AG20443 (cell line): ENCODE measurements around the gene FMN2.

Source experiments
- DNase-seq: peaks from one replicate; pipeline ENCODE4 v3.0.0; 2012; ENCODE audit warnings: low spot score, mixed read lengths

The FMN2 gene

DNA sequence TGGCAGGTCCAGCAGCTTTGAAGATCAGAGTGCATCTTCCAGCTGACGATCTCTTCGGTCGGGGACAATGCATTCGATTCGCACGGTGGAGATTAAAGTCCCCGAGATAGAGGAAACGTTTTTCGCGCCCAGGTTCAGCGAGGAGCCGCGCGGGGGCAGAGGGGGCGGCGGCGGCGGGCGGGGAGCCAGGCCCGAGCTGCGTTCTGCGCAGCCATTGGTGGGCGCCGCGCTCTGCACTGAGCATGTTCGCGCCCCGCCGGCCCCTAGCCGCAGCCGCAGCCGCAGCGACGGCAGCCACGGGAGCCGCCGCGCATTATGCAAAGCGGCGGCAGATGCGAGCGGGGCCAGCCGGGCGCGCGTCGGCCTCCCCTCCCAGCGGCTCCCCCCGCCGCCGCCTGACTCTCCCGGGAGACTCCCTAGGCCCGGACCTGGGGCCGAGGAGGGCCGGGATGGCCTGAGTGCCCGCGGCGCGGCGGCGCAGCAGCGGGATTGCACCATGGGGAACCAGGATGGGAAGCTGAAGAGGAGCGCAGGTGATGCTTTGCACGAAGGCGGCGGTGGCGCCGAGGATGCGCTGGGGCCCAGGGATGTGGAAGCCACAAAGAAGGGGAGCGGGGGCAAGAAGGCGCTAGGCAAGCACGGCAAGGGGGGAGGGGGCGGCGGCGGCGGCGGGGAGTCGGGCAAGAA, at the start of gene FMN2:
TSS of gene FMN2 (plus strand) at position 270 of the 687 bp plus-strand sequence. CDS start at position 497, 227 bp downstream.
- peak; percentile 94 for DNase-seq

DNA sequence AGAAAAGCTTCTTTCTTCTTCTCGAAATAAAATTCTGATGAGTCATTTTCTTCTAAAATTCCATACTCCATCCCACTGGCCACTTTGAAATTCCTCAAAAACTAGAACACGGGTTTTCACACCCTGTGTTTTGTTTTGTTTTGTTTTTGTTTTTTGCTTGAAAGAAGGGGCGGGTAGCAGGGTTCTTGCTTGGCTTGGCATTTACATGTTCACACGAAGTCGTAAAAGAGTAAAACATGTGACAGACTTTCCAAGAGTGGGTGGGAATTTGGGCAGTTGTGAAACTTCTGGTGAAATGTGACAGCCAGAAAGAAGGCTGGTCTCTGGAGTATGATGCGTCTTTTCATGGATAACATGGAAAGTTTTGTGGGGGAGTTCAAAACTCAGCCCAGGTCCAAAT, 47.1 kb upstream of the FMN2 start:
- DNase-seq = peak; percentile 71

DNA sequence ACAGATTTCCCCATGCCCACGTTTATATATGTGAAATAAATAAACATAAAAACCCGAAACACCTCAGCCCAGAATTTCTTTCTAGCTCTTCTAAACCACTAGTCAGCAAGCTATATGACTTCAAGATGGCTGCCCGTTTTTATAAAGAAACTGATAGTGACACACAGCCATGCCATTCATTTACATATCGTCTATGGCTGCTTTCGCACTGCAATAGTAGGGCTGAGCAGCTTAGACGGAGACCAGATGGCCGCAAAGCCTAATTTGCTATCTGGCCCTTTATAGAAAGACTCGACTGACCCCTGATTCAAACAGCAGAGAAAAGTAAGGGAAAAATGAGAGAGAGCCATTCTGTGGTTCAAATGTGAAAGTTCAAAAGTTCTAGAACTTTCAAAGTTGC, 45.7 kb upstream of the FMN2 start:
- no peak for DNase-seq

DNA sequence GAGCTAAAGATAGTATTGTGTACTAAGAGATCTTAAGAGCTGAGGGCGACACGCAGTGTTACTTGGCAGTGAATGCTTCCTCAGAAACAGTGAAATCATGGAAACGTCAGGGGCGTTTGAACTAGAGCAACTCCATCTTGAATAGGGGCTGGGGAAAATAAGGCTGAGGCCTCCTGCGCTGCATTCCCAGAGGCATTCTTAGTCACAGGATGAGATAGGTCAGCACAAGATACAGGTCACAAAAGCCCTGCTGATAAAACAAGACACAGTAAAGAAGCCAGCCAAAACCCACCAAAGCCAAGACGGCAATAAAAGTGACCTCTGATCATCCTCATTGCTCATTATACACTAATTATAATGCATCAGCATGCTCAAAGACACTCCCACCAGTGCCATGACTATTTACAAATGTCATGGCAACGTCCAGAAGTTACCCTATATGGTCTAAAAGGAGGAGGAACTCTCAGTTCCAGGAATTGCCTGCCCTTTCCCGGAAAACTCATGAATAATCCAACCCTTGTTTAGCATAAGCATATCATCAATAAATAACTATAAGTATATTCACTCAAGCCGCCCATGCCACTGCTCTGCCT, 37.5 kb upstream of the FMN2 start:
- DNase-seq = no peak

DNA sequence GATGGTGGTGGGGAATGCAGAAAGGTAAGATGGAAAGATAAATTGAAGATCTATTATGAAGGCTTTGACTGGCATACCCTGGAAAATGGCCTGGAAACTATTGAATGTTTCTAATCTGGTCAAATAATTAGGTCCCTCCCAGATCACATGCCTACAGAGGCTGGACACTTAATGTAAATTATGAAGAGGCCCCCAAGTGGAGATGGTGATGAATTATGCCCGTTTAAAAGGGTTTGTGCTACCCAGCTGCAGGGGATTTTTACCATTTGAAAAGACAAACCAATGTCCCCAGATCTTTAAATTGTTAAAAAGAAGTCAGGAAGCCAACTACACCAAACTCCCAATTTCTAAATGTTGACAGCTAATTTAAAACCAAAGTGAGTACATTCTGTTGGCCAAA, 35.7 kb upstream of the FMN2 start:
- DNase-seq = no peak

DNA sequence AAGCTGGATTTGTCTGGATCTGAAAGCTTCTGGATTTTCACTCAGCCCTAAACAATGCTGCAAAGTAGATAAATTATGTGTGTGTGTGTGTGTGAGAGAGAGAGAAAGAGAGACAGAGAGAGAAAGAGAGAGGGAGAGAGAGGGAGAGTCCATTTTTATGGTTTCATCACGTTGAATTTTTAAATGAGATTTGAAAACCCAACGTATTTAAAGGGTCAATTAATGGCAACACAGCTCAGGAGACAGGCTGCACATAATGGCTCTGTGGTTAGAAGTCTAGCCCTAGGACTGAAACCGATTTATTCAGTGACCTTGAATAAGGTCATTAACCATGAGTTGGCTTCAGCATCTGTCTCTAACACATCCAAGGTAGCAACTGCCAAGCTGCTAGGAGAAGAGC, 35.3 kb upstream of the FMN2 start:
- DNase-seq = no peak

DNA sequence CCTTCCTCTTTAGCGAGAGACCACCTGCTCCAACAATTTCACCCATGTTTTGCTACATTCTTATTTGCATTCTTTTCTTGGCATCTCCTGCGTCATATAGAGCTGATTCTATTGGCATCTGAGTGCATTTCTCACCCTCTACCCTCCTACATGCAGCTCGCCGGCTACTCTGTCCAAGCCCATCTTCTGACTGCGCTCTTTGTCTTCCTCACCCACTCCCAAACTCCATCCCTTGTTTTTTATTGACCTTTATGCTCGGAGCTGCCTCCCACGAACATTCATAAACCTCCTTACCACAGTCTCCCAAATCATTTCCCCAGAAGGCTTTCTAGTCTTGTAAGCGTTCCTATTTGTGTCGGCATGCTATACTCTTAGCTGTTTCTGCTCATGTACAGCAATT, 33.6 kb upstream of the FMN2 start:
- no peak for DNase-seq

DNA sequence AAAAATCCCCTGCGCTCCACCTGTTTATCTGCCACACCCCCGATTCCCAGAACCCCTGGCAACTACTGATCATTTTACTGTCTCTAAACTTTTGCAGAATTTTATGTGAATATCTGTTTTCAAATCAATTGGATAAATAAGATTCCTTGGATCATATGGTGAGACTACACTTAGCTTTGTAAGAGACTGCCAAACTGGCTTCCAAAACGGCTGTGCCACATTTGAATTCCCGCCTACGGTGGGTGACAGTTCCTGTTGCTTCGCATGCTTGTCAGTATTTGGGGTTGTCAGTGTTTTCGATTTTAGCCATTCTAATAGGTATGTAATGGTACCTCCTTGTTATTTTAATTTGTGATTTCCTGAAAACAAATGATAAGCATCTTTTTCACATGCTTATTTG, 22.7 kb upstream of the FMN2 start:
- no peak for DNase-seq

DNA sequence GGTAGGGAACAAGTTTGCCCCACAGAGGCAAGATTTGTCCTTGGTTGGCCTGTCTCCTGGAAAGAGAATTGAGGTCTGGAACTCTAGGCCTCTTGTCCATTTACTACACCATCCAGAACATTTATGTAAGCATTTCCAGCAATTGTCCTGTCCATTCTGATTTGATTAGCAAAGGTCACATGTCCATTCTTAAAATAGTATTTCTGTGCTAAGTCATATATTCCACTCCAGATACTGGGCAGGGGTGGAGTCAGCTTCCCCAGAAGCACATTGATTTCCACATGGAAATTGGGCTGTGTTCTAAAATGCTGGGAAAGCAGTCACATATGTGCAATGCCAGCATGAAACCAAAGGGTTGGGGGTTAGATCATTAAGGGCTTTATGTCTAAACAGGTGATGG, 21.5 kb upstream of the FMN2 start:
- DNase-seq = peak; percentile 32

DNA sequence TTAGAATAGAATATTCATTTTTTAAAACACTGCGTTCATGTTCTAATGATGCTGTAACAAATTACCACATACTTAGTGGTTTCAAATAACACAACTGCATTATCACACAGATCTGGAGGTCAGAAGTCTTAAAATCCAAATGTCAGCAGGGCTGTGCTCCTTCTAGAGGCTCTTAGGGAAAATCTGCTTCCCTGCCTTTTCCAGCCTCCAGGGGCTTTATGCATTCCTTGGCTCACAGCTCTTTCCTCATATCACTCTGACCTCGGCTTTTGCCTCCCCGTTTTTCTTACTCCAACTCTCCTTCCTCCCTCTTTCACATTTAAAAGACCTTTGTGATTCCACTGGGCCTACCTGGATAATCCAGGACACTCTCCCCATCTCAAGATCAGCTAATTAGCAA, 18.6 kb upstream of the FMN2 start:
- peak; percentile 20 for DNase-seq

DNA sequence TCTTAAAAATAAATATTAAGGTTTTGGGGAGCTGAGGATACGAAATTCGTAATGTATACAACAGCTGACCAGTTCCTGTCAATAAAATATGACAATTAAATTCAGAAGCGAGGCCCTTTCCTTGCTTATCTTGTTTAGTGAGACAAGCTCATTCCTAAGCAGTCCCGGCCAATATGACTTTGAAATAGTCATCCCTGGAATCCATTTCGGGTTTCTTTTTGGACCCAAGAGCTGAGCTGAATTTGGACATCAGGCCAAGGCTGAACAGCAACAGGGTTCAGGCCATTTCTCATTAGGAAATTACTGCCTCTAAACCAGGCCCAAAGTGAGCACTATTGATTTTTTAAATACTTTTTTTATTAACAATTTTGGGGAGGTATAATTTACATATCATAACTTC, 17.3 kb upstream of the FMN2 start:
- DNase-seq = peak; percentile 43

DNA sequence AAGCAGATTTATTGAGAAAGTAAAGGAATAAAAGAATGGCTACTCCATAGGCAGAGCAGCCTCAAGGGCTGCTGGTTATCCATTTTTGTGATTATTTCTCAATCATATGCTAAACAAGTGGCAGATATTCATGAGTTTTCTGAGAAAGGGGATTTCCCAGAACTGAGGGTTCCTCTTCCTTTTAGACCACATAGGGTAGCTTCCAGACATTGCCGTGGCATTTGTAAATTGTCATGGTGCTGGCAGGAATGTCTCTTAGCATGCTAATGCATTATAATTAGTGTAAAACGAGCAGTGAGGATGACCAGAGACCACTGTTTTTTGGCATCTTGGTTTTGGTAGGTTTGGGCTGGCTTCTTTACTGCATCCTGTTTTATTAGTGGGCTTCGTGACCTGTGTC, 16.8 kb upstream of the FMN2 start:
- DNase-seq = no peak

DNA sequence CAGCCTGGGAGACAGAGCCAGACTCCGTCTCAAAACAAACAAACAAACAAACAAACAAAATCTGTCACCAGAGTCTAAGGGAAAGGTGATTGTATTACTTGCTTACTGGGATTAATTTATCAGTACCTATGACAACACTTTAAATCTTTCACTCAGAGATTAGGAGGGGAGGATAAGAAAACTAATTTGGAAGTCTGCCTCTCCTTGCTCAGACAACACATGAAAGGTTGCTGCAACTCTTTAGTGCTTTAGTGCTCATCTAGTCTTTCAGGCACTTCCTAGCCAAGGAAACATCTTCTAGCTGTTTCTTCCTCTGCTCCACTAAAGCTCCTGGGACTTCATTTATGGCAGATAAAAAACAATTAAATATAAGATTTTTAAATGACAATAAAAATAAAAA, 7.3 kb upstream of the FMN2 start:
- no peak for DNase-seq

DNA sequence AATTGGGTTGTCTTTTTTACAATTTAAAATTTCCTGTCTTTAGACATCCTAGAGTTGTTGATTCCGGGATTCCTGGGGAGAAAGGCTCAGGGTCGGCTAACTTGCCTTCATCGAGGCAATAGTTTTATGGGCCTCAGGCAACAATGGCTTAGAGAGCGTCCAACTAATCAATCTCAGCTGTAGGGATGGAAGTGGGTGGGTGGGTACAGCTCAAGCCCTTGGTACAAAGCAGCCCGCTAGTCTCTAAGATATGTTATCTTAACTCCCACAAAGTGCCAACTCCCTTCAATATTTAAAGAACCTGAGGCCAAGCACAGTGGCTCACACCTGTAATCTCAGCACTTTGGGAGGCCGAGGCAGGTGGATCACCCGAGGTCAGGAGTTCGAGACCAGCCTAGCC, 6.9 kb upstream of the FMN2 start:
- DNase-seq = no peak

DNA sequence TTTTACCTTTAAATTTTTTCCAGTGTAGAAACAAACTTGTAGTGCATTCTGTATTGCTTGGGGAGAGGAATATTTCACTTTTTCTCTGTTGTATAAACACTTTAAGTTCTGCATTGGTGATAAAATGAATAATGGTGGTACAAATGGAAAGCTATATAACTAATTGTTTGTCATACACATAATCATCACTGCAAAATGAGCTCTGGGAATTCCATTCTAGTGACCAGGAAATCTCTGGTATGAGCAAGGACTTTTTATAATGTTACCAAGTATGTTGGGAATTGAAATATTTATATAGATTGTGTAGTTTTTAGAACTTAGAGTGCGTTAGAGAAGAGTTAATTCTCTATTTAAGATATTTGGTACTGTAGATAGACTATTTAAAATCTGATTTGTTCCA, 5.0 kb upstream of the FMN2 start:
- DNase-seq = peak; percentile 41

DNA sequence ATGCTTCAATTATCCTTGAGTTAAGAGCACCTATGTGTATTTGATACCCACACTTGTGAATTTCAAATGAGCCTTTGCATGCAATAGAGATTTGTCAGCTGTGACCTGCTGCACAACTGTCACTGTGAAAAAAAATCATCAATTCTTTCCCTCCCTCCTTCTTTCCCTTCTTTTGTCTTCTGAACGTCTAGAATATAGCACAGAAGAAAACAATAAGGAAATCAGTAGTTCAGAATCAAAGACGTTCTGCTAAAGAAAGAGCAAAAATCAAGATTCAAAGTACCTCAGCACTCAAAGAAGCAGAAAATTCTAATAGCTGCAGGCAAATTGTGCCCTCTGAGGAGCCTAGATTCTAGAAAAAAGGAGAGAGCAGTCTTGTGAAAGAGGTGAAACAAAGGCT, 1.7 kb upstream of the FMN2 start:
- DNase-seq = no peak

DNA sequence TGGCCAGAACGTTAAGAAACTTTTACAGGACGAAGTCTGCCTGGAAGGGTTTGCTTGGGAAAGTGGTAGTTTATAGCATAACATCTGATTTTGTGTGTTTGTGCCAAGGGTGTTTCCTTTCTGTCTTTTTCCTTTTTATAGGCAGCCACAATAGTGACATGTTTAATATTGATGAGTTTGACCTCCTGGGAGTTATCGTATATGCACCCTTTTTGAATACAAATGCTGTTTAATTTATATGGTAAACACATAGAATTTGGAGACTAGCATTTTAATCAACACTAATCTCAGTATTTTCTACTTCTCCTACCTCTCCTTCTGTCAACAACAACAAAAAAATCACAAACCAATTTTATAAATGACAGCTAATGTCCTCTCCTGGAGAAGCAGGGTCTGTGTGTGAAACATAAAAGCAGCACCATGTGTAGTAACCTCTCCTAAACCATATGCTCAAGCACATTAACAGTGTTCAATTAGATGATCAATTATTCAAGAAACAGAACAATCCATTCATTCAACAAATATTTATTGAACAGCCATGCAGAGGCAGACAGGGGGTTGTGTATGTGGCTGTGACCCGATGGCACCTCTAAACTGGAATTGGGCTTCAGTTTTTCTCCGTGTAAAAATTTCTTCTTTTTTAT, 604 bp upstream of the FMN2 start:
- peak; percentile 13 for DNase-seq

DNA sequence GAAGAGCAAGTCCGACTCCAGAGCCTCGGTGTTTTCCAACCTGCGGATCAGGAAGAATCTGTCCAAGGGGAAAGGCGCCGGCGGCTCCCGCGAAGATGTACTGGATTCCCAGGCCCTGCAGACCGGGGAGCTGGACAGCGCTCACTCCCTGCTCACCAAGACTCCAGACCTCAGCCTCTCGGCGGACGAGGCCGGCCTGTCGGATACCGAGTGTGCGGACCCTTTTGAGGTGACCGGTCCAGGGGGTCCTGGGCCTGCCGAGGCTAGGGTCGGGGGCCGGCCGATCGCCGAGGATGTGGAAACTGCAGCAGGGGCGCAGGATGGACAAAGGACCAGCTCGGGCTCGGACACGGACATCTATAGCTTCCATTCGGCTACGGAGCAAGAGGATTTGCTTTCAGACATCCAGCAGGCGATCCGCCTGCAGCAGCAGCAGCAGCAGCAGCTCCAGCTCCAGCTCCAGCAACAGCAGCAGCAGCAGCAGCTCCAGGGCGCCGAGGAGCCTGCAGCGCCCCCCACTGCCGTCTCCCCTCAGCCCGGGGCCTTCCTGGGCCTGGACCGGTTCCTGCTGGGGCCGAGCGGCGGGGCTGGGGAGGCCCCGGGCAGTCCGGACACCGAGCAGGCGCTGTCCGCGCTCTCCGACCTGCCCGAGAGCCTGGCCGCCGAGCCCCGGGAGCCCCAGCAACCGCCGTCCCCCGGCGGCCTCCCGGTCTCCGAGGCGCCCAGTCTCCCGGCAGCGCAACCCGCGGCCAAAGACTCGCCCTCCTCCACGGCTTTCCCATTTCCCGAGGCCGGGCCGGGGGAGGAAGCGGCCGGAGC, 827 bp downstream of the FMN2 start:
- DNase-seq = peak; percentile 76

DNA sequence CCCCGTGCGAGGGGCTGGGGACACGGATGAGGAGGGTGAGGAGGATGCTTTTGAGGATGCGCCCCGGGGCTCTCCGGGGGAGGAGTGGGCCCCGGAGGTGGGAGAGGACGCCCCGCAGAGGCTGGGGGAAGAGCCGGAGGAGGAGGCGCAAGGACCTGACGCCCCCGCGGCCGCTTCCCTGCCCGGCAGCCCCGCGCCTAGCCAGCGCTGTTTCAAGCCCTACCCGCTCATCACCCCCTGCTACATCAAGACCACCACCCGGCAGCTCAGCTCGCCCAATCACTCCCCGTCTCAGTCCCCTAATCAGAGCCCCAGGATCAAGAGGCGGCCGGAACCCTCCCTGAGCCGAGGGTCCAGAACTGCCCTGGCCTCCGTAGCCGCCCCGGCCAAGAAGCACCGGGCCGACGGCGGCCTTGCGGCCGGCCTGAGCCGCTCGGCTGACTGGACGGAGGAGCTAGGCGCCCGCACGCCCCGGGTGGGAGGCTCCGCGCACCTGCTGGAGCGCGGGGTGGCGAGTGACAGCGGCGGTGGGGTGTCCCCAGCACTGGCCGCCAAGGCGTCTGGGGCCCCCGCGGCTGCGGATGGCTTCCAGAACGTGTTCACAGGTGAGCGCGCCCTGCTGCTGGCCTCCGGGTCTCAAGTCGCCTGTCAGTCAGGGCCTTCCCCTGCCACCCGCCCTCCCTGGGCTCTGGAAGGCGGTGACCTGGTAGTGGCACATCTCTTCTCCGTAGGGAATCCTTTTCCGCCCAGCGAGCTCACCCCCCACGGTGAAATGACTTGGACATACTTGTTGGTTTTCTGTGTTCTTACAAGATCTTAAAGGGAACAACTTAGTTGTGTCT, 1.7 kb downstream of the FMN2 start:
- peak; percentile 40 for DNase-seq

DNA sequence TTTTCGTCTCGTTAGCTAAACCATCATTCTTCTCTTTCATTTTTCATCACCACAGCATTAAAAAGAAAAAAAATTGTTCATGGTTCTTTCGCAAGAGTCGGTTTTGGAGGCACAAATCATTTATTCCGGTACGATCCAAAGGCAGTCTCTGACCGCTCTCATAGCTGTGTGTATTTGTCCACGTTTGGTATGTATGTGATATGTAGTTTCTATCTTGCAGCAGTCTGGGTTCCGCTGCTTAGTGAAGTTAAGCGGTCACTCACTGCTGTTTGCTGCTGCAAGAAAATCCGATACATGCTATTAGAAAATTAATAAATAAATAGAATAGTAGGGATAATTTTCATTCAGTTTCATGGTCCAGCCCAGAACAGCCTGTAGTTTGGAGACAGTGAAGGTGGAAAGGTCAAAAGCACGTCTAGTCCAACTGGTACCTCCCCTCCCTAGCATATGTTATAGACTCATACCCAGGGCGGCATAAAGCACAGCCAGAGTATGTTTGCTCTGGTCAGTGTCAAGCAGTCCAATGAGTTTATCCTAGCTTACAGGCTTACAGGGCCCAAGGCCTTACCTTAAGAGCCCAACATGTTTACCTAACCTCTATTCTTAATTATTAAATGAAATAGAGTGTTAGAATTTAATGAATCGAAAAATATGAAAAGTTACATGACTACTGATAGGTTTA, 2.5 kb downstream of the FMN2 start:
- no peak for DNase-seq

DNA sequence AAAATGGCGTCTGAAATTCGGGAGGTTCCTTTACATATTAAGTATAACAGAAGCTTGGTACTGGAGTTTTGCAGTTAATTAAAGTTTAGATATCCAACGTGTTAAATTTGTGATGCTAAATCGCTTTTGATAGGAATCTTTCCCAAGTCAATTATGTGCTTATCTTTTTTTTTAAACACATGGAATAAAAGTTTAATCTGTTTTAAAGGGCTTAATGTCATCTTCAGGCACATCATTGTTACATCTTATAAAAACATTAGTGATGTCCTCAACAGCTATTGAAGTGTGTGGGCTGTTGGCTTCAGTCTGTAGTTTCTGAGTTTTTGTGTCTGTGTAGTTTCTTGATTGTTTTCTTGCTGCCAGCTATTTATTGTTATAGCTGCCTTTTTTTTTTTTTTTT, 5.3 kb downstream of the FMN2 start:
- DNase-seq = no peak
